Right lung (tissue), 10 donors: Measurements from ENCODE around the gene CAVIN3. TPM values are rescaled to one million over a fixed set of nuclear protein-coding genes. Genes with fewer than 3 reads are reported as not detected.

Experiments used
- DNase-seq, 2 donors: peaks; one replicate each; pipeline ENCODE4 v3.0.0-alpha.2; 2013
- long read RNA-seq, 8 donors: transcript quantifications; one replicate each; lab custom pipeline, GENCODE V29; 2026
- polyA plus RNA-seq, 5 donors: library from polyadenylated mRNA; unstranded; fragments of 120-200 nt; gene quantifications; one replicate each; pipeline versions ENCODE4 v1.2.1 to v1.2.3, GENCODE V29; 2013; ENCODE audit warnings: inconsistent platforms in 1 of 5, low replicate concordance in 1 of 5; ENCODE audit not compliant: insufficient read length in 5 of 5, insufficient read depth in 1 of 5

The CAVIN3 gene
- polyA plus RNA-seq = 10 to 100 TPM; 16.1 to 53.1 (median 23.8) TPM
- long read RNA-seq, donor 1, transcript CAVIN3-201 (2 exons, 1,174 nt) = major isoform, 32 of 38 reads
- long read RNA-seq, donor 1, partial matches to known transcripts = 6 of 38 reads
- long read RNA-seq, donor 1, other reads (novel, unspliced or antisense) = 0 of 38 reads
- long read RNA-seq, donor 2, transcript CAVIN3-201 (2 exons, 1,174 nt) = major isoform, 28 of 29 reads
- long read RNA-seq, donor 2, partial matches to known transcripts = 0 of 29 reads
- long read RNA-seq, donor 2, other reads (novel, unspliced or antisense) = 0 of 29 reads
- long read RNA-seq, donor 3, transcript CAVIN3-201 (2 exons, 1,174 nt) = major isoform, 32 of 33 reads
- long read RNA-seq, donor 3, partial matches to known transcripts = 0 of 33 reads
- long read RNA-seq, donor 3, other reads (novel, unspliced or antisense) = 0 of 33 reads
- long read RNA-seq, donor 4, transcript CAVIN3-201 (2 exons, 1,174 nt) = major isoform, 12 of 14 reads
- long read RNA-seq, donor 4, partial matches to known transcripts = 0 of 14 reads
- long read RNA-seq, donor 4, other reads (novel, unspliced or antisense) = 0 of 14 reads
- long read RNA-seq, donor 5, transcript CAVIN3-201 (2 exons, 1,174 nt) = major isoform, 71 of 73 reads
- long read RNA-seq, donor 5, partial matches to known transcripts = 0 of 73 reads
- long read RNA-seq, donor 5, other reads (novel, unspliced or antisense) = 0 of 73 reads
- long read RNA-seq, donor 6, transcript CAVIN3-201 (2 exons, 1,174 nt) = major isoform, 41 of 42 reads
- long read RNA-seq, donor 6, partial matches to known transcripts = 0 of 42 reads
- long read RNA-seq, donor 6, other reads (novel, unspliced or antisense) = 0 of 42 reads
- long read RNA-seq, donor 7, transcript CAVIN3-201 (2 exons, 1,174 nt) = major isoform, 44 of 44 reads
- long read RNA-seq, donor 7, partial matches to known transcripts = 0 of 44 reads
- long read RNA-seq, donor 7, other reads (novel, unspliced or antisense) = 0 of 44 reads
- long read RNA-seq, donor 8, transcript CAVIN3-201 (2 exons, 1,174 nt) = major isoform, 19 of 20 reads
- long read RNA-seq, donor 8, partial matches to known transcripts = 0 of 20 reads
- long read RNA-seq, donor 8, other reads (novel, unspliced or antisense) = 0 of 20 reads

- DNase-seq = peak; percentile 79 to 84
Observed at GRCh38 chr11:6320411-6321155, at the start of gene CAVIN3. Gene CAVIN3, minus strand, starts transcription at chr11:6320501. Its CDS starts 25 bp downstream, at chr11:6320476.

GRCh38 chr11:6365659-6366058 lies 45.4 kb upstream of the CAVIN3 start:
- DNase-seq = no peak

GRCh38 chr11:6362873-6363678 lies 42.8 kb upstream of the CAVIN3 start:
- DNase-seq = peak; percentile 35 to 63

- no peak for DNase-seq
Observed at GRCh38 chr11:6362185-6362872, 42.0 kb upstream of the CAVIN3 start.

GRCh38 chr11:6360183-6360582 lies 39.9 kb upstream of the CAVIN3 start:
- no peak for DNase-seq

- no peak for DNase-seq
Observed at GRCh38 chr11:6357222-6357621, 36.9 kb upstream of the CAVIN3 start.

- peak; percentile 12 to 23 for DNase-seq
Observed at GRCh38 chr11:6356503-6357055, 36.3 kb upstream of the CAVIN3 start.

- no peak for DNase-seq
Observed at GRCh38 chr11:6354651-6355485, 34.6 kb upstream of the CAVIN3 start.

- DNase-seq = peak; percentile 44 to 48
Observed at GRCh38 chr11:6353367-6353987, 33.2 kb upstream of the CAVIN3 start.

- no peak for DNase-seq
Observed at GRCh38 chr11:6351782-6352382, 31.6 kb upstream of the CAVIN3 start.

- DNase-seq = no peak
Observed at GRCh38 chr11:6350486-6350885, 30.2 kb upstream of the CAVIN3 start.

- no peak for DNase-seq
Observed at GRCh38 chr11:6350043-6350442, 29.7 kb upstream of the CAVIN3 start.

GRCh38 chr11:6345366-6345765 lies 25.1 kb upstream of the CAVIN3 start:
- DNase-seq = no peak

- no peak for DNase-seq
Observed at GRCh38 chr11:6336293-6336692, 16.0 kb upstream of the CAVIN3 start.

GRCh38 chr11:6334806-6335205 lies 14.5 kb upstream of the CAVIN3 start:
- no peak for DNase-seq

GRCh38 chr11:6333095-6333494 lies 12.8 kb upstream of the CAVIN3 start:
- no peak for DNase-seq

- no peak for DNase-seq
Observed at GRCh38 chr11:6332066-6332465, 11.8 kb upstream of the CAVIN3 start.

GRCh38 chr11:6328321-6328720 lies 8.0 kb upstream of the CAVIN3 start:
- DNase-seq = no peak
